ENCODE data around the gene SYNDIG1L. TPM values are rescaled to one million over a fixed set of nuclear protein-coding genes. Genes with fewer than 3 reads are reported as not detected.

The SYNDIG1L gene
- total and polyA plus RNA-seq, 2 of the 8 experiments (the other 6 are each of a cell fraction or from before 2014, with no cell fraction given): 3.0 to 3.2 TPM

DNA sequence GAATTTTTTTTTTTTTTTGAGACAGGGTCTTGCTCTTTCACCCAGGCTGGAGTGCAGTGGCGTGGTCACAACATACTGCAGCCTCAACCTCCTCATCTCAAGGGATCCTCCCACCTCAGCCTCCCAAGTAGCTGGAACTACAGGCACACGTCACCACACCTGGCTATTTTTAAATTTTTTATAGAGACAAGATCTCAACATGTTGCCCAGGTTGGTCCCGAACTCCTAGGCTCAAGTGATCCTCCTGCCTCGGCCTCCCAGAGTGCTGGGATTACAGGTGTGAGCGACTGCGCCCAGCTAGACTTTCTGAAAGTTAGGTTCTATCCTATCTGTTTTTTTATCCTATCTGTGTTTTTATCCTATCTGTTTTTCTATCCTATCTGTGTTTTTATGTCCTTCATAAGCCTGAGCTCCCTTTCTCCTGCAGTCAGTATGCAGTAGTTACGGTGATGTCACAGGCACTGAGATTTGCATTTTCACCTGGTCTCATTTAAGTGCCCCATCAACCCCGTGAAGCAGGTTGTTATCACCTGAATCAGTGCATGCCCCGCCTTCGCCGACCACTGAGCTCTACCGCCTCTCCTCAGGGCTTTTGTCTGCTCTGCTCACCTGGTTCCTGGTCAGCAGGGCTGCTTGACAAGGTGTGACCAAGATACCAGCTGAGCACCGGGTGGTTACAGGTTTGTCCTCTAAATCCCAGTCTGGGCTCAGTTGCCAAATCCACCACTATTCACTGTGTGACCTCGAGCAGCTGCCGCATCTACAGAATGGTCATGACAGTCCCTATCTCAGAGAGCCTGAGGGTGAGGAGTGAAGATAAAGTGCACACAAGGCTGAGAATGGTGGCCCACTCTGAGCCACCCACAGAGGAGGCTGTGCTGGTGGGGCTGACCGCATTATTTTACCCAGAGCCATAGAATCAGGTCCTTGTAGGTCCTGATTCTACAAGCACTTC lies 33.1 kb downstream of the SYNDIG1L start:
- peaks cover 0 to 3% (median 0%) of the 10 kb centered on the region in 4 experiments; a peak in 1 of 7 replicates for H3K4me1 ChIP-seq (replicated peaks in 1 of 4; ENCODE audit: control insufficient read depth in 3 of 4, insufficient read depth in 4 of 4, low read length in 3 of 4)
- H4K20me1 ChIP-seq (replicated peaks in 1 of 2; ENCODE audit: control insufficient read depth in 1 of 2, insufficient read depth in 2 of 2, low read length in 2 of 2): no peaks in the 10 kb centered on the region
- no peak overlapping the region for H3K56ac ChIP-seq (replicated peaks; ENCODE audit: insufficient read length, low read depth, low read length)
- H4K5ac ChIP-seq (ENCODE audit: insufficient read length, low read depth, low read length): no peak overlapping the region
- no peak overlapping the region for H2AK5ac ChIP-seq (ENCODE audit: low read depth, low read length)
- no peak overlapping the region for H3K4ac ChIP-seq (replicated peaks; ENCODE audit: insufficient read length, low read depth, low read length)
- DNase-seq (ENCODE audit: low read depth in 1 of 2, low spot score in 2 of 2) (no peak), FAIRE-seq (no peak)
- no peaks in the 10 kb centered on the region for H3K36me3 ChIP-seq (ENCODE audit: control insufficient read depth in 2 of 4, insufficient read depth in 4 of 4, low read length in 3 of 4)
- no peaks in the 10 kb centered on the region for H3K23me2 ChIP-seq (ENCODE audit: low read depth, low read length)
- H2BK20ac ChIP-seq (ENCODE audit: low read length): no peak overlapping the region
- no peak overlapping the region for H3K23ac ChIP-seq (ENCODE audit: insufficient read length)
- no peak overlapping the region for H4K8ac ChIP-seq (ENCODE audit: extremely low read depth, insufficient read depth, low read length)
- H3K9me3 ChIP-seq (ENCODE audit: insufficient read depth in 2 of 2, low read depth in 1 of 2, low read length in 1 of 2): no peaks in the 10 kb centered on the region
- no peak overlapping the region for H2BK12ac ChIP-seq (ENCODE audit: low read depth, low read length)
- no peak overlapping the region for H3K4me2 ChIP-seq (ENCODE audit: insufficient read depth in 1 of 2, low read depth in 2 of 2, low read length in 2 of 2)
- H2BK5ac ChIP-seq (ENCODE audit: low read depth, low read length): no peak overlapping the region
- no peaks in the 10 kb centered on the region for H3K79me2 ChIP-seq (ENCODE audit: control insufficient read depth in 1 of 2, insufficient read depth in 2 of 2, low read length in 2 of 2)
- no peak overlapping the region; the same call in 1 of the 2 replicates for H3K18ac ChIP-seq (ENCODE audit: extremely low read depth, low read length)
- H3K79me1 ChIP-seq (ENCODE audit: low read depth, low read length): no peaks in the 10 kb centered on the region
- WGBS, 2 experiments (ENCODE audit: extremely low coverage in 1 of 2, insufficient coverage in 1 of 2, insufficient read length in 1 of 2, insufficient replicate concordance in 2 of 2, low coverage in 1 of 2, low lambda C conversion rate in 2 of 2, missing lambda C conversion rate in 1 of 2): 90% methylated on average over 16 of the region's 16 CpGs; no CpG with 5 or more reads in 1 of the 2 experiments
- H3K4me3 ChIP-seq (ENCODE audit: extremely low read depth in 1 of 4, insufficient read depth in 2 of 4, low read depth in 3 of 4, low read length in 4 of 4): no peak overlapping the region
- H4K91ac ChIP-seq (replicated peaks; ENCODE audit: insufficient read length, low read length): no peak overlapping the region
- no peak overlapping the region for H2AFZ ChIP-seq (ENCODE audit: low read length)
- no peak overlapping the region for H2BK120ac ChIP-seq (replicated peaks; ENCODE audit: low read depth, low read length)
- H2BK15ac ChIP-seq (ENCODE audit: low read length): 0 out of 2 replicates have a peak overlapping the region, but pooled peaks have one; percentile 36
- H3K27ac ChIP-seq (ENCODE audit: low read depth, low read length): no peak overlapping the region
- POLR2A ChIA-PET (ENCODE audit: partially characterized antibody): interaction anchor here (0.6 to 1.5 kb wide), 3 partner anchors 9 to 91 kb away, joined by 3 to 4 read pairs (median 3); partner anchors contain the start of gene ABCD4
- CTCF ChIA-PET (ENCODE audit: partially characterized antibody): interaction anchor here (0.5 to 2.8 kb wide), 14 partner anchors 8 to 720 kb away, joined by 3 to 7 read pairs (median 4); no protein-coding TSS in a partner anchor
- H3K14ac ChIP-seq (ENCODE audit: insufficient read length): no peak overlapping the region
- peaks cover 0 to 2% (median 0%) of the 10 kb centered on the region in 4 experiments; a peak in 1 of 7 replicates for H3K27me3 ChIP-seq (replicated peaks in 1 of 4; ENCODE audit: control insufficient read depth in 3 of 4, extremely low read depth in 1 of 4, insufficient read depth in 3 of 4, low read length in 3 of 4)
- H3K9ac ChIP-seq (replicated peaks in 1 of 4; ENCODE audit: extremely low read depth in 1 of 4, low read depth in 3 of 4, low read length in 3 of 4): peak overlapping the region in 1 of 4 experiments; percentile 30; a peak in 1 of 7 replicates
- no peak for TF ChIP-seq SP2 (IDR thresholded peaks at IDR 0.05; ENCODE audit: low read length)
- TF ChIP-seq CHD1 (IDR thresholded peaks at IDR 0.05; ENCODE audit: low read depth, low read length): no peak
- TF ChIP-seq POU5F1 (IDR thresholded peaks at IDR 0.05; ENCODE audit: low read depth, low read length): no peak
- no peak for TF ChIP-seq SUZ12 (IDR thresholded peaks at IDR 0.05; ENCODE audit: low read length)
- no peak for TF ChIP-seq ASH2L (IDR thresholded peaks at IDR 0.05; ENCODE audit: low read length)
- no peak for TF ChIP-seq RNF2 (IDR thresholded peaks at IDR 0.05; ENCODE audit: borderline replicate concordance, low read depth, low read length, missing control alignments, poor library complexity, severe bottlenecking)
- no peak for TF ChIP-seq NRF1 (IDR thresholded peaks at IDR 0.05; ENCODE audit: low read depth, low read length)
- TF ChIP-seq CBX8 (IDR thresholded peaks at IDR 0.05; ENCODE audit: borderline replicate concordance, low read depth, low read length): no peak
- TF ChIP-seq SP4 (IDR thresholded peaks at IDR 0.05; ENCODE audit: low read length): no peak
- TF ChIP-seq HDAC2 (IDR thresholded peaks at IDR 0.05; ENCODE audit: borderline replicate concordance in 1 of 2, low read depth in 2 of 2, low read length in 2 of 2): no peak
- no peak for TF ChIP-seq BRCA1 (IDR thresholded peaks at IDR 0.05; ENCODE audit: low read depth, low read length)
- TF ChIP-seq POLR2A (IDR thresholded peaks at IDR 0.05; ENCODE audit: control extremely low read depth in 1 of 2, low read depth in 2 of 2, low read length in 2 of 2): no peak

Data from H1 (cell line).